ENCODE data around the gene IFNA17. TPM values are rescaled to one million over a fixed set of nuclear protein-coding genes. Genes with fewer than 3 reads are reported as not detected.
"Not testable (repeated sequence)": the region's sequence is repeated elsewhere in the genome, so short reads cannot be mapped to it uniquely, and the experiment has no call there.

Gene IFNA17
- total and polyA plus RNA-seq, 2 donors (not counting 3 experiments of a cell fraction or from before 2014, with no cell fraction given): not detected

DNA sequence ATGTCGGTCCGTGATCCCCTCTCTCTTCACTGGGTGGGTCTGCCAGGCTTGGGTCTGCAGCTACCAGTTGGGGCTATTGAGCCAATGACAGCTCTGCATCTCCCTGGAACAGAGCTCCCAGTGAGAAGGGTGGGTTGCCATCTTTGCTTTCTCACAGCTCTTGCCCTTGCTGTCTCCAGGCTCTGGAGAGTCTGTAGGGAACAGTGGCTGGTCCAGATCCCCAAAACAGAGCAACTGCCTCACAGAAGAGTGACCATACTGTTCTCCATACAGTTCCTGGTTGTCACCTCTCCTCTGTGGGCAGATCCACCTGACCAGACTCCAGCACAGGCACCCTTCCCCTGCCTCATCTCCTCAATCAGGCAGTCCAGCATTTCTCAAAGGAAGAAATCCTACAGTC is 5.2 kb upstream of the IFNA17 start:
- CTCF ChIA-PET: no interaction called here

DNA sequence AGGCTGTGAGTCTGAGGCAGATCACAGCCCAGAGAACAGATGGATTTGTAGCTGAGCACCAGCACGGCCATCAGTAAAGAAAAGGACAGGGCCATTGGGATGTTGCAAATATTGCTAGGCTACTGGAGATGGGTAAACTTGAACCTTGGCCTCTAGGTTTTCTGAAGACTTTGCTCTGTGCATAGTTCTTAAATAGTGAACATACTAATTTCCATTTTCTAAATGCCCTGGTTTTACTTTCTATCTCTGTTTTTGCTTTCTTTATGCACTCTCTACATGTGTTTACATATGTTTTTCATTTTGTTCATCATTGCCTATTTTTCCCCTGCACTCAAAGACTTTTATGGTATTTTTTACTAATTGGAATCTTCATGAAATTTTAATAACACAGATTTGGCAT is 10.8 kb downstream of the IFNA17 start, which contains the start of gene IFNA16:
TSS of gene IFNA16 (minus strand) at position 101 of the 400 bp plus-strand sequence. CDS start at position 95, 6 bp downstream.
- not testable (repeated sequence) for H3K79me2 ChIP-seq (ENCODE audit: control insufficient read depth, insufficient read depth, low read length); BruUV-seq (replicated peaks)

More for the DNA sequence above, 5.2 kb upstream of the IFNA17 start:
- TF ChIP-seq JUN (IDR thresholded peaks at IDR 0.05; ENCODE audit: borderline replicate concordance, insufficient read depth, insufficient read length, low read depth) (no peak), GATA2 (IDR thresholded peaks at IDR 0.05; ENCODE audit: insufficient read depth, insufficient read length, low read depth, low read length) (no peak), POLR2AphosphoS5 (IDR thresholded peaks at IDR 0.05; ENCODE audit: insufficient read depth, low read depth, low read length) (no peak), MYC (IDR thresholded peaks at IDR 0.05; ENCODE audit: low read depth, low read length) (no peak), POLR2A (IDR thresholded peaks at IDR 0.05; ENCODE audit: low read depth, low read length) (no peak)
- TF ChIP-seq, protein P1, sequence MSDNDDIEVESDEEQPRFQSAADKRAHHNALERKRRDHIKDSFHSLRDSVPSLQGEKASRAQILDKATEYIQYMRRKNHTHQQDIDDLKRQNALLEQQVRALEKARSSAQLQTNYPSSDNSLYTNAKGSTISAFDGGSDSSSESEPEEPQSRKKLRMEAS (IDR thresholded peaks at IDR 0.05; ENCODE audit: insufficient read depth, insufficient read length): no peak
- Histone ChIP-seq H3K9me3 (replicated peaks; ENCODE audit: control insufficient read depth, insufficient read depth, low read length) (no peaks in the 10 kb centered on the region), H2AFZ (ENCODE audit: low read depth, low read length) (no peak overlapping the region), H3K9ac (replicated peaks; ENCODE audit: extremely low read depth, insufficient read depth, low read length) (no peak overlapping the region), H3K4me1 (ENCODE audit: control insufficient read depth, extremely low read depth, insufficient read depth, low read length) (no peaks in the 10 kb centered on the region), H3K9me1 (replicated peaks; ENCODE audit: control insufficient read depth, extremely low read depth, insufficient read depth, low read length) (no peaks in the 10 kb centered on the region), H3K4me3 (replicated peaks in 1 of 3; ENCODE audit: insufficient read depth in 1 of 3, low read depth in 1 of 3, low read length in 3 of 3) (no peak overlapping the region), H3K36me3 (ENCODE audit: control insufficient read depth in 2 of 2, extremely low read depth in 1 of 2, insufficient read depth in 2 of 2, low read length in 2 of 2) (no peaks in the 10 kb centered on the region), H3K27ac (ENCODE audit: insufficient read depth, low read depth, low read length) (no peak overlapping the region), H3K4me2 (ENCODE audit: insufficient read depth, low read length) (no peak overlapping the region), H3K27me3 (ENCODE audit: control insufficient read depth in 2 of 2, insufficient read depth in 2 of 2, low read length in 2 of 2) (peaks cover 2 to 3% of the 10 kb centered on the region in 2 experiments), H3K79me2 (ENCODE audit: control insufficient read depth, insufficient read depth, low read length) (no peaks in the 10 kb centered on the region), H4K20me1 (replicated peaks; ENCODE audit: control insufficient read depth, extremely low read depth, insufficient read depth, low read length) (no peaks in the 10 kb centered on the region)
- BruUV-seq (replicated peaks): no TSS peak
- dilution Hi-C loops (cut with MboI; ENCODE audit: extremely low pct_ligation_motif_present, low sequenced_read_pairs) (no loop called here), intact Hi-C loops (cut with micrococcal nuclease) (no loop called here)
- DNase-seq (ENCODE audit: low read depth, low spot score): no peak
- POLR2A ChIA-PET: no interaction called here
- FAIRE-seq: no peak

More for the DNA sequence above, 10.8 kb downstream of the IFNA17 start, which contains the start of gene IFNA16:
- H3K27me3 ChIP-seq (ENCODE audit: control insufficient read depth in 2 of 2, insufficient read depth in 2 of 2, low read length in 2 of 2): peaks cover 0 to 21% of the 10 kb centered on the region in 2 experiments
- H4K20me1 ChIP-seq (replicated peaks; ENCODE audit: control insufficient read depth, extremely low read depth, insufficient read depth, low read length); H2AFZ ChIP-seq (ENCODE audit: low read depth, low read length); H3K9ac ChIP-seq (replicated peaks; ENCODE audit: extremely low read depth, insufficient read depth, low read length); H3K4me3 ChIP-seq (replicated peaks in 1 of 3; ENCODE audit: insufficient read depth in 1 of 3, low read depth in 1 of 3, low read length in 3 of 3); H3K4me1 ChIP-seq (ENCODE audit: control insufficient read depth, extremely low read depth, insufficient read depth, low read length); CTCF ChIA-PET; POLR2A ChIA-PET; intact Hi-C loops (cut with micrococcal nuclease); H3K9me1 ChIP-seq (replicated peaks; ENCODE audit: control insufficient read depth, extremely low read depth, insufficient read depth, low read length); dilution Hi-C loops (cut with MboI; ENCODE audit: extremely low pct_ligation_motif_present, low sequenced_read_pairs); H3K9me3 ChIP-seq (replicated peaks; ENCODE audit: control insufficient read depth, insufficient read depth, low read length); H3K4me2 ChIP-seq (ENCODE audit: insufficient read depth, low read length); H3K27ac ChIP-seq (ENCODE audit: insufficient read depth, low read depth, low read length); DNase-seq (ENCODE audit: low read depth, low spot score); FAIRE-seq; H3K36me3 ChIP-seq (ENCODE audit: control insufficient read depth in 2 of 2, extremely low read depth in 1 of 2, insufficient read depth in 2 of 2, low read length in 2 of 2): not testable (repeated sequence)
